Prostate gland (tissue), 2 donors: ENCODE results near the gene EVI2B.

Experiments
- CTCF ChIP-seq, 4 experiments: fragments of 200-600 bp in 2 of 4; fragments of 450-650 bp in 2 of 4; sonication (generic) in 2 of 4; IDR thresholded peaks; 1 replicate in 3 of 4; 2 replicates in 1 of 4; pipeline ENCODE4 v1.5.1; 2016 to 2019; ENCODE audit warnings: antibody characterized with exemption in 4 of 4, mild to moderate bottlenecking in 2 of 4, moderate library complexity in 2 of 4
- POLR2AphosphoS5 ChIP-seq: sonication (generic); formaldehyde crosslinking; IDR thresholded peaks from one replicate; pipeline ENCODE4 v1.6.1; 2017; ENCODE audit warnings: antibody characterized with exemption

GRCh38 chr17:31349454-31349853 lies 35.6 kb upstream of the EVI2B start:
- TF ChIP-seq CTCF (IDR thresholded peaks at IDR 0.05): no peak
- no peak for TF ChIP-seq POLR2AphosphoS5
